Measurements from ENCODE around the gene MCUB.

- no peak for TF ChIP-seq JUND (IDR thresholded peaks at IDR 0.05)
- TF ChIP-seq CTCF (IDR thresholded peaks at IDR 0.05; ENCODE audit: low read depth, low read length, missing input control), result no peak
- no peak for TF ChIP-seq EGR1 (IDR thresholded peaks at IDR 0.05; ENCODE audit: low read depth in 2 of 2)
- TF ChIP-seq GABPA (IDR thresholded peaks at IDR 0.05 in 1 of 2, conservative IDR thresholded peaks at IDR 0.05 in 1 of 2), result no peak
- TF ChIP-seq FOXA1 (IDR thresholded peaks at IDR 0.05), result no peak
- no peak for TF ChIP-seq NR2F2 (IDR thresholded peaks at IDR 0.05)
- no peak for TF ChIP-seq SP1 (IDR thresholded peaks at IDR 0.05)
- TF ChIP-seq REST (IDR thresholded peaks at IDR 0.05), result no peak
- TF ChIP-seq ATF3 (IDR thresholded peaks at IDR 0.05), result no peak
- TF ChIP-seq YY1 (IDR thresholded peaks at IDR 0.05), result no peak
Observed at GRCh38 chr4:109614466-109614865, 54.4 kb downstream of the MCUB start.
